M059J (cell line): Measurements from ENCODE around the gene NCAM1. TPM values are rescaled to one million over a fixed set of nuclear protein-coding genes. Genes with fewer than 3 reads are reported as not detected.

Experiments used
- DNase-seq: peaks from one replicate; pipeline ENCODE4 v3.0.0-alpha.2; 2012; ENCODE audit warnings: low read depth
- total RNA-seq: library from RNA; depleted of rRNA; stranded (reverse); fragments of >200 nt; shearing (Covaris generic); gene quantifications from 2 replicates; pipeline ENCODE4 v1.2.3, GENCODE V29; 2014

The NCAM1 gene
- total RNA-seq, 1 experiment from 2014 or later = not detected

GRCh38 chr11:113131036-113131775 lies 170.0 kb downstream of the NCAM1 start:
- no peak for DNase-seq

GRCh38 chr11:113133071-113133470 lies 171.9 kb downstream of the NCAM1 start:
- no peak for DNase-seq

- DNase-seq = no peak
Observed at GRCh38 chr11:113134626-113135025, 173.4 kb downstream of the NCAM1 start.

- DNase-seq = no peak
Observed at GRCh38 chr11:113137713-113138529, 176.7 kb downstream of the NCAM1 start.

- DNase-seq = no peak
Observed at GRCh38 chr11:113138731-113139130, 177.5 kb downstream of the NCAM1 start.

- no peak for DNase-seq
Observed at GRCh38 chr11:113141010-113141409, 179.8 kb downstream of the NCAM1 start.

- no peak for DNase-seq
Observed at GRCh38 chr11:113142508-113142907, 181.3 kb downstream of the NCAM1 start.

GRCh38 chr11:113147249-113147648 lies 186.0 kb downstream of the NCAM1 start:
- DNase-seq = no peak

- DNase-seq = no peak
Observed at GRCh38 chr11:113148076-113148475, 186.9 kb downstream of the NCAM1 start.

GRCh38 chr11:113148652-113149051 lies 187.4 kb downstream of the NCAM1 start:
- no peak for DNase-seq

- no peak for DNase-seq
Observed at GRCh38 chr11:113151521-113151920, 190.3 kb downstream of the NCAM1 start.

GRCh38 chr11:113152500-113152899 lies 191.3 kb downstream of the NCAM1 start:
- no peak for DNase-seq

GRCh38 chr11:113153847-113154246 lies 192.6 kb downstream of the NCAM1 start:
- no peak for DNase-seq

GRCh38 chr11:113159988-113160807 lies 199.0 kb downstream of the NCAM1 start:
- no peak for DNase-seq

- no peak for DNase-seq
Observed at GRCh38 chr11:113160808-113161124, 199.5 kb downstream of the NCAM1 start.

GRCh38 chr11:113161711-113162591 lies 200.7 kb downstream of the NCAM1 start:
- DNase-seq = no peak

- DNase-seq = no peak
Observed at GRCh38 chr11:113162592-113162962, 201.4 kb downstream of the NCAM1 start.

- DNase-seq = peak; percentile 2
Observed at GRCh38 chr11:113163291-113164030, 202.2 kb downstream of the NCAM1 start.

GRCh38 chr11:113166280-113166679 lies 205.1 kb downstream of the NCAM1 start:
- DNase-seq = no peak

GRCh38 chr11:113167599-113167998 lies 206.4 kb downstream of the NCAM1 start:
- no peak for DNase-seq
